Measurements from ENCODE around the gene TMEM236. TPM values are rescaled to one million over a fixed set of nuclear protein-coding genes. Genes with fewer than 3 reads are reported as not detected.
A peak's percentile ranks its signal among the peaks of the same experiment; 100 is the strongest.

The TMEM236 gene
- total and polyA plus RNA-seq, 9 of the 15 experiments (the other 6 are each of a cell fraction or from before 2014, with no cell fraction given): 0.04 to 0.13 (median 0.04) TPM; not detected in 4

GRCh38 chr10:17780727-17781126 is 28.7 kb downstream of the TMEM236 start (continued):
- TF ChIP-seq MTA3 (IDR thresholded peaks at IDR 0.05; ENCODE audit: borderline replicate concordance): peak; percentile 56; the same call in 1 of the 2 replicates
- TF ChIP-seq HDAC3 (IDR thresholded peaks at IDR 0.05; ENCODE audit: borderline replicate concordance, partially characterized antibody): no peak
- peak; percentile 57 for TF ChIP-seq TBP (optimal IDR thresholded peaks at IDR 0.05; ENCODE audit: low read depth, low read length)
- no peak for TF ChIP-seq EP300 (IDR thresholded peaks at IDR 0.05; ENCODE audit: low read length)
- no peak for TF ChIP-seq MEF2A (IDR thresholded peaks at IDR 0.05; ENCODE audit: control insufficient read depth, low read depth, low read length)
- TF ChIP-seq, protein P1, sequence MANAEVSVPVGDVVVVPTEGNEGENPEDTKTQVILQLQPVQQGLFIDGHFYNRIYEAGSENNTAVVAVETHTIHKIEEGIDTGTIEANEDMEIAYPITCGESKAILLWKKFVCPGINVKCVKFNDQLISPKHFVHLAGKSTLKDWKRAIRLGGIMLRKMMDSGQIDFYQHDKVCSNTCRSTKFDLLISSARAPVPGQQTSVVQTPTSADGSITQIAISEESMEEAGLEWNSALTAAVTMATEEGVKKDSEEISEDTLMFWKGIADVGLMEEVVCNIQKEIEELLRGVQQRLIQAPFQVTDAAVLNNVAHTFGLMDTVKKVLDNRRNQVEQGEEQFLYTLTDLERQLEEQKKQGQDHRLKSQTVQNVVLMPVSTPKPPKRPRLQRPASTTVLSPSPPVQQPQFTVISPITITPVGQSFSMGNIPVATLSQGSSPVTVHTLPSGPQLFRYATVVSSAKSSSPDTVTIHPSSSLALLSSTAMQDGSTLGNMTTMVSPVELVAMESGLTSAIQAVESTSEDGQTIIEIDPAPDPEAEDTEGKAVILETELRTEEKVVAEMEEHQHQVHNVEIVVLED (CRISPR knock-in tag; IDR thresholded peaks at IDR 0.05): no peak
- TF ChIP-seq GTF2F1 (IDR thresholded peaks at IDR 0.05; ENCODE audit: low read depth, low read length): no peak
- TF ChIP-seq KLF16 (IDR thresholded peaks at IDR 0.05): no peak
- TF ChIP-seq NCOA1 (IDR thresholded peaks at IDR 0.05; ENCODE audit: low read depth): no peak
- no peak for TF ChIP-seq CCNT2 (IDR thresholded peaks at IDR 0.05; ENCODE audit: borderline replicate concordance, extremely low read depth, insufficient read length, low read depth, low read length)
- no peak for TF ChIP-seq HINFP (tag; conservative IDR thresholded peaks at IDR 0.05; ENCODE audit: low read depth)
- TF ChIP-seq, protein P2, sequence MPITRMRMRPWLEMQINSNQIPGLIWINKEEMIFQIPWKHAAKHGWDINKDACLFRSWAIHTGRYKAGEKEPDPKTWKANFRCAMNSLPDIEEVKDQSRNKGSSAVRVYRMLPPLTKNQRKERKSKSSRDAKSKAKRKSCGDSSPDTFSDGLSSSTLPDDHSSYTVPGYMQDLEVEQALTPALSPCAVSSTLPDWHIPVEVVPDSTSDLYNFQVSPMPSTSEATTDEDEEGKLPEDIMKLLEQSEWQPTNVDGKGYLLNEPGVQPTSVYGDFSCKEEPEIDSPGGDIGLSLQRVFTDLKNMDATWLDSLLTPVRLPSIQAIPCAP (CRISPR knock-in tag; IDR thresholded peaks at IDR 0.05; ENCODE audit: borderline replicate concordance): no peak
- no peak for TF ChIP-seq EGR1 (conservative IDR thresholded peaks at IDR 0.05)
- TF ChIP-seq FOXA3 (CRISPR knock-in tag; conservative IDR thresholded peaks at IDR 0.05 in 1 of 2, IDR thresholded peaks at IDR 0.05 in 1 of 2): peak in 1 of 2 experiments; percentile 75; a peak in 2 of 4 replicates
- TF ChIP-seq SRSF3 (IDR thresholded peaks at IDR 0.05; ENCODE audit: insufficient read depth, low read length): no peak
- TF ChIP-seq ZNF23 (CRISPR knock-in tag; IDR thresholded peaks at IDR 0.05): no peak
- no peak for TF ChIP-seq PHF8 (IDR thresholded peaks at IDR 0.05; ENCODE audit: borderline replicate concordance, low read length)
- TF ChIP-seq, protein P3, sequence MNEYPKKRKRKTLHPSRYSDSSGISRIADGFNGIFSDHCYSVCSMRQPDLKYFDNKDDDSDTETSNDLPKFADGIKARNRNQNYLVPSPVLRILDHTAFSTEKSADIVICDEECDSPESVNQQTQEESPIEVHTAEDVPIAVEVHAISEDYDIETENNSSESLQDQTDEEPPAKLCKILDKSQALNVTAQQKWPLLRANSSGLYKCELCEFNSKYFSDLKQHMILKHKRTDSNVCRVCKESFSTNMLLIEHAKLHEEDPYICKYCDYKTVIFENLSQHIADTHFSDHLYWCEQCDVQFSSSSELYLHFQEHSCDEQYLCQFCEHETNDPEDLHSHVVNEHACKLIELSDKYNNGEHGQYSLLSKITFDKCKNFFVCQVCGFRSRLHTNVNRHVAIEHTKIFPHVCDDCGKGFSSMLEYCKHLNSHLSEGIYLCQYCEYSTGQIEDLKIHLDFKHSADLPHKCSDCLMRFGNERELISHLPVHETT (CRISPR knock-in tag; conservative IDR thresholded peaks at IDR 0.05 in 1 of 2, IDR thresholded peaks at IDR 0.05 in 1 of 2): 0 out of 4 replicates have a peak, but pooled peaks of 1 of the 2 experiments have one; percentile 20
